Upper lobe of right lung (tissue), 1 donor: Measurements from ENCODE around the gene WTAP. TPM values are rescaled to one million over a fixed set of nuclear protein-coding genes. Genes with fewer than 3 reads are reported as not detected.

Source experiments
- ATAC-seq: fragments of 200-7000 bp; cut with Tn5 transposase; one replicate; pipeline ENCODE4 v1.9.1; 2020; ENCODE audit warnings: mild to moderate bottlenecking, moderate library complexity
- DNase-seq: peaks from one replicate; pipeline ENCODE4 v3.0.0-alpha.2; 2020
- H3K27ac ChIP-seq: fragments of 200-600 bp; one replicate; pipeline ENCODE4 v1.8.0; 2022
- H3K27me3 ChIP-seq: fragments of 200-600 bp; one replicate; pipeline ENCODE4 v1.8.0; 2022; ENCODE audit warnings: mild to moderate bottlenecking
- H3K36me3 ChIP-seq: fragments of 200-600 bp; one replicate; pipeline ENCODE4 v1.8.0; 2022
- H3K4me1 ChIP-seq: fragments of 200-600 bp; one replicate; pipeline ENCODE4 v1.8.0; 2022
- H3K4me3 ChIP-seq: fragments of 200-600 bp; one replicate; pipeline ENCODE4 v1.8.0; 2022; ENCODE audit warnings: mild to moderate bottlenecking
- H3K9me3 ChIP-seq: fragments of 200-600 bp; one replicate; pipeline ENCODE4 v1.8.0; 2022
- intact Hi-C: fragments of 100-400 bp; cut with DNase I; formaldehyde crosslinking; loops from one replicate; pipeline ENCODE4 v1.11.0; 2022
- total RNA-seq: library from RNA; stranded (reverse); fragmentation: NEBNext Ultra II Directional; extraction: Animal tissue kit (Norgen Biotek cat#: 25700); gene quantifications from one replicate; pipeline ENCODE4 v1.2.1, GENCODE V29; 2021
- TF ChIP-seq, protein P1 (sequence below): fragments of 200-600 bp; IDR thresholded peaks from one replicate; pipeline ENCODE4 v1.8.0; 2022; ENCODE audit warnings: antibody characterized with exemption
- donor health status: DM: no; HTN: yes; CAD: no; lungs with severe emphysema.

WTAP gene
- total RNA-seq, 1 donor from 2014 or later = 77.4 TPM

DNA sequence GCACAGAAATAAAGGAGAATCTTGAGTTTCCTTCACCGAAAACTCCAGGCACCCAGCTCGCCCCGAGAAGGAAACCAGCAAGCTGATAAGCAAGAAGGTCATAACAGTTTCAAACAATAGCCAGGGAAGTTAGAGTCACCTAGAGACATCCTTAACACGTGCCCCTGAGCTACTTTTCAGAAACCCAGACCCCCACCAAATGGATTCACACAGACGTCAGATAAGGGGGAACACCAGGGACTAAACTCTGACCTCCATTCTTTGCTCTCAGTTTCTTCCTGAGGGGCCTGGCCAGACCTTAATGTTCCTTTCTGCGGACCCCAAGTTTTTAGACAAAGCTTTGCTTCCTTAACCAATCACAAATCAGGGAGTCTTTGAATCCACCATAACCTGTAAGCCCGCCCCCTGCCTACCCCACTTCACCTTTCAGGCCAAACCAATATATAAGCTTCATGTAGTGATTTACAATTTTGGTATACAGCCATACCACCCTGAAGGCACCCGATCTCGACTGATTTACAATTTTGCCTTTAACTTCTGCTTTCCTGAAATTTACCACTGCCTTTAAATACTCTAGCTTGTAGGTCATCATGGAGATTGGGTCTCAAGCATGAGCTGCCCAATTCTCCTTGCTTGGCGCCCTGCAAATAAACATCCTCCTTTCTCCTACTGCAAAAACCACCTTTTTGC lies 46.0 kb upstream of the WTAP start:
- TF ChIP-seq, protein P1, sequence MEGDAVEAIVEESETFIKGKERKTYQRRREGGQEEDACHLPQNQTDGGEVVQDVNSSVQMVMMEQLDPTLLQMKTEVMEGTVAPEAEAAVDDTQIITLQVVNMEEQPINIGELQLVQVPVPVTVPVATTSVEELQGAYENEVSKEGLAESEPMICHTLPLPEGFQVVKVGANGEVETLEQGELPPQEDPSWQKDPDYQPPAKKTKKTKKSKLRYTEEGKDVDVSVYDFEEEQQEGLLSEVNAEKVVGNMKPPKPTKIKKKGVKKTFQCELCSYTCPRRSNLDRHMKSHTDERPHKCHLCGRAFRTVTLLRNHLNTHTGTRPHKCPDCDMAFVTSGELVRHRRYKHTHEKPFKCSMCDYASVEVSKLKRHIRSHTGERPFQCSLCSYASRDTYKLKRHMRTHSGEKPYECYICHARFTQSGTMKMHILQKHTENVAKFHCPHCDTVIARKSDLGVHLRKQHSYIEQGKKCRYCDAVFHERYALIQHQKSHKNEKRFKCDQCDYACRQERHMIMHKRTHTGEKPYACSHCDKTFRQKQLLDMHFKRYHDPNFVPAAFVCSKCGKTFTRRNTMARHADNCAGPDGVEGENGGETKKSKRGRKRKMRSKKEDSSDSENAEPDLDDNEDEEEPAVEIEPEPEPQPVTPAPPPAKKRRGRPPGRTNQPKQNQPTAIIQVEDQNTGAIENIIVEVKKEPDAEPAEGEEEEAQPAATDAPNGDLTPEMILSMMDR = no peak
- no peak for ATAC-seq
- Histone ChIP-seq H3K36me3 (peaks cover 88% of the 10 kb centered on the region), H3K27me3 (no peaks in the 10 kb centered on the region), H3K27ac (no peak overlapping the region), H3K4me3 (no peak overlapping the region), H3K4me1 (peaks cover 36% of the 10 kb centered on the region), H3K9me3 (no peaks in the 10 kb centered on the region)
- intact Hi-C loops = no loop called here
- no peak for DNase-seq

GRCh38 chr6:159682295-159682694 lies 45.0 kb upstream of the WTAP start:
- no peak for DNase-seq
- Histone ChIP-seq H3K4me3 (no peak overlapping the region), H3K36me3 (peaks cover 96% of the 10 kb centered on the region), H3K9me3 (no peaks in the 10 kb centered on the region), H3K27me3 (no peaks in the 10 kb centered on the region), H3K4me1 (peaks cover 43% of the 10 kb centered on the region), H3K27ac (peak overlapping the region; percentile 14)
- intact Hi-C loops = no loop called here
- TF ChIP-seq, protein P1 = no peak
- ATAC-seq = no peak

DNA sequence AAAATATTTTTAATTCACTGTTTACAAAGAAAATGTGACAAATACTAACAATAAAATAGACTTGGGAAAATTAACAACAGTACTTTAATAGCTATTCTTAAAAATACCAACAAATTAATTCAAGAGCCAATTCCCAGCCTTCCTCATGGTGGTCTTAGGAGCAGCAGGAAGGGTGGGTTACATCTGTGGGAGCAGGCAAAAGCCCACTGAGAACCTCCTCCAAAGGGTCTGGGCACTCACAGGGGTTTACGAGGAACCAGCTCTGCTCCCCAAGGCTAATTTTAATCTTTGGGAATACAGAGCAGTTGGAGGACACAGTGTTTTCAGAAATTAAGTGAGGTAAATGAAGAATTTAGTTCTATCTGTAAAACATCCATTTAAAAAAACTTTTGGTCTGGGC lies 44.5 kb upstream of the WTAP start:
- Histone ChIP-seq H3K36me3 (peaks cover 96% of the 10 kb centered on the region), H3K27me3 (no peaks in the 10 kb centered on the region), H3K4me3 (no peak overlapping the region), H3K27ac (peak overlapping the region; percentile 12), H3K4me1 (peaks cover 48% of the 10 kb centered on the region), H3K9me3 (no peaks in the 10 kb centered on the region)
- intact Hi-C loops = no loop called here
- TF ChIP-seq, protein P1 = no peak
- no peak for DNase-seq
- no peak for ATAC-seq

GRCh38 chr6:159684013-159684304 lies 43.3 kb upstream of the WTAP start:
- no peak for ATAC-seq
- H3K4me3 ChIP-seq = no peak overlapping the region
- TF ChIP-seq, protein P1 = no peak

GRCh38 chr6:159686040-159686439 lies 41.3 kb upstream of the WTAP start:
- DNase-seq (no peak), ATAC-seq (no peak)
- peaks cover 85% of the 10 kb centered on the region for H3K36me3 ChIP-seq
- TF ChIP-seq, protein P1 = no peak
- H3K9me3 ChIP-seq = no peaks in the 10 kb centered on the region
- H3K27me3 ChIP-seq = no peaks in the 10 kb centered on the region
- intact Hi-C loops = no loop called here
- peaks cover 56% of the 10 kb centered on the region for H3K4me1 ChIP-seq
- H3K27ac ChIP-seq = no peak overlapping the region
- H3K4me3 ChIP-seq = no peak overlapping the region

More at GRCh38 chr6:159684013-159684304, 43.3 kb upstream of the WTAP start:
- Histone ChIP-seq H3K36me3 (peaks cover 93% of the 10 kb centered on the region), H3K27ac (no peak overlapping the region), H3K9me3 (no peaks in the 10 kb centered on the region), H3K4me1 (peaks cover 54% of the 10 kb centered on the region), H3K27me3 (no peaks in the 10 kb centered on the region)
- intact Hi-C loops = no loop called here
- DNase-seq = no peak

GRCh38 chr6:159686703-159687102 lies 40.6 kb upstream of the WTAP start:
- no peaks in the 10 kb centered on the region for H3K9me3 ChIP-seq
- TF ChIP-seq, protein P1 = no peak
- H3K4me3 ChIP-seq = no peak overlapping the region
- peaks cover 54% of the 10 kb centered on the region for H3K4me1 ChIP-seq
- DNase-seq = no peak
- intact Hi-C loops = no loop called here
- no peak overlapping the region for H3K27ac ChIP-seq
- H3K27me3 ChIP-seq = no peaks in the 10 kb centered on the region
- no peak for ATAC-seq
- H3K36me3 ChIP-seq = peaks cover 78% of the 10 kb centered on the region
